HEK293 (cell line): ENCODE measurements around the gene LYZL6.

Experiments used
- CTCF ChIA-PET: fragments of 350-600 bp; formaldehyde crosslinking; extraction: SDS; loops from one replicate; lab custom pipeline; 2021; ENCODE audit warnings: antibody characterized with exemption; lab: Yijun Ruan, JAX
- POLR2A ChIA-PET: fragments of 300-600 bp; formaldehyde crosslinking; extraction: SDS; loops from one replicate; lab custom pipeline; 2020; ENCODE audit warnings: antibody characterized with exemption, inconsistent platforms; lab: Yijun Ruan, JAX
- H3K27ac ChIP-seq: fragments of 200-500 bp; sonication (Bioruptor generic); 2 replicates; pipeline ENCODE4 v1.5.1; 2014; ENCODE audit warnings: low read depth, low read length, control low read depth, inconsistent platforms; ENCODE audit errors: extremely low read depth
- H3K36me3 ChIP-seq, 2 experiments: fragments of 200-500 bp in 1 of 2; sonication (Bioruptor generic) in 1 of 2; 1 replicate in 1 of 2; 2 replicates in 1 of 2; pipeline ENCODE4 v1.5.1; 2014 to 2017; ENCODE audit warnings: inconsistent platforms in 2 of 2, low read length in 2 of 2; ENCODE audit not compliant: control insufficient read depth in 2 of 2, insufficient read depth in 1 of 2
- H3K4me1 ChIP-seq: fragments of 200-500 bp; sonication (Bioruptor generic); 2 replicates; pipeline ENCODE4 v1.5.1; 2014; ENCODE audit warnings: mild to moderate bottlenecking, low read length, inconsistent platforms; ENCODE audit not compliant: control insufficient read depth, insufficient read depth
- H3K4me3 ChIP-seq: 2 replicates; pipeline ENCODE4 v1.5.1; 2011; ENCODE audit warnings: low read depth, mild to moderate bottlenecking, control low read depth, low read length, moderate library complexity
- H3K9me3 ChIP-seq: fragments of 200-500 bp; sonication (Bioruptor generic); 2 replicates; pipeline ENCODE4 v1.5.1; 2014; ENCODE audit warnings: low read depth, low read length, inconsistent platforms; ENCODE audit not compliant: control insufficient read depth, insufficient read depth
- FEZF1 ChIP-seq: fragments of 450-650 bp; formaldehyde crosslinking; IDR thresholded peaks from 2 replicates; pipeline ENCODE4 v1.5.1; 2016; ENCODE audit warnings: missing biosample characterization, missing genetic modification characterization
- HIC1 ChIP-seq: fragments of 450-650 bp; formaldehyde crosslinking; IDR thresholded peaks from 2 replicates; pipeline ENCODE4 v1.5.1; 2016; ENCODE audit warnings: missing biosample characterization, missing genetic modification characterization
- MYNN ChIP-seq: fragments of 450-650 bp; formaldehyde crosslinking; IDR thresholded peaks from 2 replicates; pipeline ENCODE4 v1.5.1; 2016; ENCODE audit warnings: missing biosample characterization, missing genetic modification characterization, borderline replicate concordance
- OVOL3 ChIP-seq: fragments of 450-650 bp; formaldehyde crosslinking; IDR thresholded peaks from 2 replicates; pipeline ENCODE4 v1.5.1; 2016; ENCODE audit warnings: missing biosample characterization, missing genetic modification characterization
- PRDM1 ChIP-seq: fragments of 450-650 bp; formaldehyde crosslinking; IDR thresholded peaks from 2 replicates; pipeline ENCODE4; 2016; ENCODE audit warnings: missing biosample characterization, missing genetic modification characterization
- REPIN1 ChIP-seq: fragments of 450-650 bp; formaldehyde crosslinking; IDR thresholded peaks from 2 replicates; pipeline ENCODE4 v1.5.1; 2017; ENCODE audit warnings: missing biosample characterization, missing genetic modification characterization, low read depth
- ZBTB10 ChIP-seq: fragments of 450-650 bp; formaldehyde crosslinking; IDR thresholded peaks from 2 replicates; pipeline ENCODE4 v1.5.1; 2016; ENCODE audit warnings: missing biosample characterization, missing genetic modification characterization
- ZBTB17 ChIP-seq: fragments of 450-650 bp; formaldehyde crosslinking; IDR thresholded peaks from 2 replicates; pipeline ENCODE4 v1.5.1; 2016; ENCODE audit warnings: missing biosample characterization, missing genetic modification characterization
- ZFP69B ChIP-seq: fragments of 450-650 bp; formaldehyde crosslinking; IDR thresholded peaks from 2 replicates; pipeline ENCODE4 v1.5.1; 2016; ENCODE audit warnings: missing biosample characterization, missing genetic modification characterization
- ZNF155 ChIP-seq: fragments of 450-650 bp; formaldehyde crosslinking; IDR thresholded peaks from 2 replicates; pipeline ENCODE4 v1.5.1; 2016; ENCODE audit warnings: missing biosample characterization, missing genetic modification characterization
- ZNF239 ChIP-seq: fragments of 450-650 bp; formaldehyde crosslinking; IDR thresholded peaks from 2 replicates; pipeline ENCODE4 v1.5.1; 2016; ENCODE audit warnings: missing biosample characterization, missing genetic modification characterization
- ZNF302 ChIP-seq: fragments of 450-650 bp; formaldehyde crosslinking; IDR thresholded peaks from 2 replicates; pipeline ENCODE4 v1.5.1; 2016; ENCODE audit warnings: missing biosample characterization, missing genetic modification characterization, low read depth
- ZNF404 ChIP-seq: fragments of 450-650 bp; formaldehyde crosslinking; IDR thresholded peaks from 2 replicates; pipeline ENCODE4 v1.5.1; 2017; ENCODE audit warnings: missing biosample characterization, missing genetic modification characterization
- ZNF510 ChIP-seq: fragments of 450-650 bp; formaldehyde crosslinking; IDR thresholded peaks from 2 replicates; pipeline ENCODE4 v1.5.1; 2018; ENCODE audit warnings: mild to moderate bottlenecking, missing genetic modification characterization, missing biosample characterization; ENCODE audit not compliant: insufficient replicate concordance
- ZNF585B ChIP-seq: fragments of 450-650 bp; formaldehyde crosslinking; IDR thresholded peaks from 2 replicates; pipeline ENCODE4 v1.5.1; 2016; ENCODE audit warnings: missing biosample characterization, missing genetic modification characterization
- ZNF621 ChIP-seq: fragments of 450-650 bp; formaldehyde crosslinking; IDR thresholded peaks from 2 replicates; pipeline ENCODE4 v1.5.1; 2017; ENCODE audit warnings: missing biosample characterization, missing genetic modification characterization
- ZNF624 ChIP-seq: fragments of 450-650 bp; formaldehyde crosslinking; IDR thresholded peaks from 2 replicates; pipeline ENCODE4 v1.5.1; 2017; ENCODE audit warnings: missing biosample characterization, missing genetic modification characterization
- ZNF707 ChIP-seq: fragments of 450-650 bp; formaldehyde crosslinking; IDR thresholded peaks from 2 replicates; pipeline ENCODE4 v1.5.1; 2016; ENCODE audit warnings: missing biosample characterization, missing genetic modification characterization
- ZSCAN16 ChIP-seq: fragments of 450-650 bp; formaldehyde crosslinking; IDR thresholded peaks from 2 replicates; pipeline ENCODE4 v1.5.1; 2016; ENCODE audit warnings: missing biosample characterization, missing genetic modification characterization
- TF ChIP-seq, protein P1 (sequence below): fragments of 450-650 bp; formaldehyde crosslinking; conservative IDR thresholded peaks from 2 replicates; pipeline ENCODE4 v1.5.1; 2016; ENCODE audit warnings: low read depth, missing biosample characterization, missing genetic modification characterization
- TF ChIP-seq, protein P2 (sequence below): fragments of 450-650 bp; formaldehyde crosslinking; IDR thresholded peaks from 2 replicates; pipeline ENCODE4 v1.5.1; 2016; ENCODE audit warnings: missing biosample characterization, missing genetic modification characterization

Gene LYZL6

DNA sequence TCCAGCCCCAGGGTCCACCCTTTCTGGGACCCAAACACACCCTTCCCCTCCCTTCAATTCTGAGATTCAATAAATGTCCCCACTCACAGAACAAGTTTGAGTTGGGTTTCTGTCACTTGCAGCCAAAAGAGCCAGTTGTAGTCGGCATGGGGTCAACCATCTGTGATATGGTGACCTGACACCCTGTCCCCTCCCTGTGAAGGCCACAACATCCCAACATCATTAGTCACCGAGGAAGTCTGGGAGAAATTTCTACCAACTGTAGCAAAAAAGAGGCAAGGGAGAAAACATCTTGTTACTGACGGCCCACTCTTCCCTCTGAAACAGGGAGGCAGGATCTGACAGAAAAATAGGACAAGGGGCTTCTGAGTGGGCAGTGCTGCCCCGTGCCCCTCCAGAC lies 638 bp upstream of the LYZL6 start:
- H3K27ac ChIP-seq, result no peak overlapping the region
- CTCF ChIA-PET, result interaction anchor here (0.7 to 1.7 kb wide), 4 partner anchors 13 to 205 kb away, joined by 3 to 7 read pairs (median 5); no protein-coding TSS in a partner anchor
- POLR2A ChIA-PET, result no interaction called here
- TF ChIP-seq, protein P1, sequence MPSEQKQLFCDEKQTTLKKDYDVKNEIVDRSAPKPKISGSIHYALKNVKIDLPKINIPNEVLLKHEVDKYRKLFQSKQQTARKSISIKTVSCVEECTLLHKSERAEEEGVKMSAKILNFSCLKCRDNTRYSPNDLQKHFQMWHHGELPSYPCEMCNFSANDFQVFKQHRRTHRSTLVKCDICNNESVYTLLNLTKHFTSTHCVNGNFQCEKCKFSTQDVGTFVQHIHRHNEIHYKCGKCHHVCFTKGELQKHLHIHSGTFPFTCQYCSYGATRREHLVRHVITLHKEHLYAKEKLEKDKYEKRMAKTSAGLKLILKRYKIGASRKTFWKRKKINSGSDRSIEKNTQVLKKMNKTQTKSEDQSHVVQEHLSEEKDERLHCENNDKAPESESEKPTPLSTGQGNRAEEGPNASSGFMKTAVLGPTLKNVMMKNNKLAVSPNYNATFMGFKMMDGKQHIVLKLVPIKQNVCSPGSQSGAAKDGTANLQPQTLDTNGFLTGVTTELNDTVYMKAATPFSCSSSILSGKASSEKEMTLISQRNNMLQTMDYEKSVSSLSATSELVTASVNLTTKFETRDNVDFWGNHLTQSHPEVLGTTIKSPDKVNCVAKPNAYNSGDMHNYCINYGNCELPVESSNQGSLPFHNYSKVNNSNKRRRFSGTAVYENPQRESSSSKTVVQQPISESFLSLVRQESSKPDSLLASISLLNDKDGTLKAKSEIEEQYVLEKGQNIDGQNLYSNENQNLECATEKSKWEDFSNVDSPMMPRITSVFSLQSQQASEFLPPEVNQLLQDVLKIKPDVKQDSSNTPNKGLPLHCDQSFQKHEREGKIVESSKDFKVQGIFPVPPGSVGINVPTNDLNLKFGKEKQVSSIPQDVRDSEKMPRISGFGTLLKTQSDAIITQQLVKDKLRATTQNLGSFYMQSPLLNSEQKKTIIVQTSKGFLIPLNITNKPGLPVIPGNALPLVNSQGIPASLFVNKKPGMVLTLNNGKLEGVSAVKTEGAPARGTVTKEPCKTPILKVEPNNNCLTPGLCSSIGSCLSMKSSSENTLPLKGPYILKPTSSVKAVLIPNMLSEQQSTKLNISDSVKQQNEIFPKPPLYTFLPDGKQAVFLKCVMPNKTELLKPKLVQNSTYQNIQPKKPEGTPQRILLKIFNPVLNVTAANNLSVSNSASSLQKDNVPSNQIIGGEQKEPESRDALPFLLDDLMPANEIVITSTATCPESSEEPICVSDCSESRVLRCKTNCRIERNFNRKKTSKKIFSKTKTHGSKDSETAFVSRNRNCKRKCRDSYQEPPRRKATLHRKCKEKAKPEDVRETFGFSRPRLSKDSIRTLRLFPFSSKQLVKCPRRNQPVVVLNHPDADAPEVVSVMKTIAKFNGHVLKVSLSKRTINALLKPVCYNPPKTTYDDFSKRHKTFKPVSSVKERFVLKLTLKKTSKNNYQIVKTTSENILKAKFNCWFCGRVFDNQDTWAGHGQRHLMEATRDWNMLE (tag by site-specific recombination), result no peak
- TF ChIP-seq ZNF624 (tag by site-specific recombination), result no peak
- TF ChIP-seq ZNF621 (tag by site-specific recombination), result no peak
- TF ChIP-seq MYNN (tag by site-specific recombination), result no peak
- TF ChIP-seq HIC1, result no peak
- TF ChIP-seq ZNF155 (tag by site-specific recombination), result no peak
- no peak for TF ChIP-seq ZNF302 (tag by site-specific recombination)
- H3K4me1 ChIP-seq, result peaks cover 6% of the 10 kb centered on the region; the same call in 1 of the 2 replicates
- H3K9me3 ChIP-seq, result no peaks in the 10 kb centered on the region
- no peak overlapping the region for H3K4me3 ChIP-seq
- H3K36me3 ChIP-seq, result no peaks in the 10 kb centered on the region

DNA sequence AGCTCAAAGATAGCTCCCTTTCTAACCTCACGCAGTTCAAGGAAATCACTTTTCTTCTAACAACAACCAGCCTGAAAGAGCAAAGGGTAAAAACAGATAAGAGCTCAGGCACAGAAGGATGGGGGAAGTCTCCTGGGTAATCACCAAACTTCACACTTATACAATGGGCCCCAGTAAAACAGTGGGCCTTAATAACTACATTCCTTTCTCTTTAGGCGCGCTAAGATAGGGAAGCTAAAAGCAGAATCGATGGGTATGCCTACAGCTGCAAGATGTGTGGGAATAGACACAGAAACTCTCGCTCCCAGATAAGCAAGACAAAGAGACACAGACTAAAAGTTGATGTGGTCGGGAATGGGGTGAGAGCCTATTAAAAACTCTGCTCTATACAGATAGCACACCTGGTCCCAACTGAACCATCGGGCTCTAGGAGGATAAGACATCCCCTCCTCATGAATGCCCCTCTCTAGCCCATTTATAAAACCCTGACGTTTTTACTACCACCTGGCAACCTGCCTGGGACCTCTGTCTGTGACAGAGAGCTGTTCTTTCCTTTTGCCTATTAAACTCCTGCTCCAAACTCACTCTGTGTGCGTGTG lies 826 bp downstream of the LYZL6 start:
- ChIA-PET POLR2A (interaction anchor here (1.0 to 1.8 kb wide), 2 partner anchors 12 to 544 kb away, joined by 3 to 4 read pairs; partner anchors contain the start of genes RDM1 and ZNHIT3), CTCF (interaction anchor here (0.6 to 1.7 kb wide), 6 partner anchors 11 to 540 kb away, joined by 3 to 9 read pairs (median 4); no protein-coding TSS in a partner anchor)
- Histone ChIP-seq H3K36me3 (no peaks in the 10 kb centered on the region), H3K9me3 (no peaks in the 10 kb centered on the region), H3K4me3 (no peak overlapping the region), H3K4me1 (peaks cover 6% of the 10 kb centered on the region; the same call in 1 of the 2 replicates), H3K27ac (no peak overlapping the region)
- TF ChIP-seq ZNF239 (tag by site-specific recombination) (no peak), ZBTB10 (tag by site-specific recombination) (no peak), FEZF1 (tag by site-specific recombination) (peak; percentile 49; the same call in 1 of the 2 replicates), ZFP69B (tag by site-specific recombination) (no peak), REPIN1 (no peak), ZSCAN16 (no peak), ZNF404 (tag by site-specific recombination) (no peak), ZNF707 (tag by site-specific recombination) (no peak), MYNN (tag by site-specific recombination) (no peak), ZBTB17 (tag by site-specific recombination) (peak; percentile 69; the same call in 1 of the 2 replicates), ZNF510 (tag by site-specific recombination) (no peak), PRDM1 (tag by site-specific recombination) (no peak), ZNF585B (tag by site-specific recombination) (no peak), OVOL3 (tag by site-specific recombination) (no peak)
- TF ChIP-seq, protein P2, sequence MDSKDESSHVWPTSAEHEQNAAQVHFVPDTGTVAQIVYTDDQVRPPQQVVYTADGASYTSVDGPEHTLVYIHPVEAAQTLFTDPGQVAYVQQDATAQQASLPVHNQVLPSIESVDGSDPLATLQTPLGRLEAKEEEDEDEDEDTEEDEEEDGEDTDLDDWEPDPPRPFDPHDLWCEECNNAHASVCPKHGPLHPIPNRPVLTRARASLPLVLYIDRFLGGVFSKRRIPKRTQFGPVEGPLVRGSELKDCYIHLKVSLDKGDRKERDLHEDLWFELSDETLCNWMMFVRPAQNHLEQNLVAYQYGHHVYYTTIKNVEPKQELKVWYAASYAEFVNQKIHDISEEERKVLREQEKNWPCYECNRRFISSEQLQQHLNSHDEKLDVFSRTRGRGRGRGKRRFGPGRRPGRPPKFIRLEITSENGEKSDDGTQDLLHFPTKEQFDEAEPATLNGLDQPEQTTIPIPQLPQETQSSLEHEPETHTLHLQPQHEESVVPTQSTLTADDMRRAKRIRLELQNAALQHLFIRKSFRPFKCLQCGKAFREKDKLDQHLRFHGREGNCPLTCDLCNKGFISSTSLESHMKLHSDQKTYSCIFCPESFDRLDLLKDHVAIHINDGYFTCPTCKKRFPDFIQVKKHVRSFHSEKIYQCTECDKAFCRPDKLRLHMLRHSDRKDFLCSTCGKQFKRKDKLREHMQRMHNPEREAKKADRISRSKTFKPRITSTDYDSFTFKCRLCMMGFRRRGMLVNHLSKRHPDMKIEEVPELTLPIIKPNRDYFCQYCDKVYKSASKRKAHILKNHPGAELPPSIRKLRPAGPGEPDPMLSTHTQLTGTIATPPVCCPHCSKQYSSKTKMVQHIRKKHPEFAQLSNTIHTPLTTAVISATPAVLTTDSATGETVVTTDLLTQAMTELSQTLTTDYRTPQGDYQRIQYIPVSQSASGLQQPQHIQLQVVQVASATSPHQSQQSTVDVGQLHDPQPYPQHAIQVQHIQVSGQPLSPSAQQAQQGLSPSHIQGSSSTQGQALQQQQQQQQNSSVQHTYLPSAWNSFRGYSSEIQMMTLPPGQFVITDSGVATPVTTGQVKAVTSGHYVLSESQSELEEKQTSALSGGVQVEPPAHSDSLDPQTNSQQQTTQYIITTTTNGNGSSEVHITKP, result peak; percentile 80
